Mucosa of stomach (tissue), 1 donor: Measurements from ENCODE around the gene MGAT5B.

Experiments used
- H3K27me3 ChIP-seq: one replicate; pipeline ENCODE4 v1.7.0; 2013; ENCODE audit warnings: mild to moderate bottlenecking, low read length; ENCODE audit not compliant: control insufficient read depth, insufficient read depth
- H3K36me3 ChIP-seq: one replicate; pipeline ENCODE4 v1.7.0; 2013; ENCODE audit warnings: low read length; ENCODE audit not compliant: control insufficient read depth, insufficient read depth
- H3K4me1 ChIP-seq: one replicate; pipeline ENCODE4 v1.7.0; 2013; ENCODE audit warnings: mild to moderate bottlenecking, low read length; ENCODE audit not compliant: control insufficient read depth, insufficient read depth
- H3K4me3 ChIP-seq: one replicate; pipeline ENCODE4 v1.7.0; 2013; ENCODE audit warnings: low read length
- H3K9ac ChIP-seq: one replicate; pipeline ENCODE4 v1.7.0; 2013; ENCODE audit warnings: mild to moderate bottlenecking, low read length, moderate library complexity
- H3K9me3 ChIP-seq: one replicate; pipeline ENCODE4 v1.7.0; 2013; ENCODE audit warnings: mild to moderate bottlenecking, low read length, moderate library complexity; ENCODE audit not compliant: control insufficient read depth
- donor health status: Pancreatic carcinoma.

MGAT5B gene

DNA sequence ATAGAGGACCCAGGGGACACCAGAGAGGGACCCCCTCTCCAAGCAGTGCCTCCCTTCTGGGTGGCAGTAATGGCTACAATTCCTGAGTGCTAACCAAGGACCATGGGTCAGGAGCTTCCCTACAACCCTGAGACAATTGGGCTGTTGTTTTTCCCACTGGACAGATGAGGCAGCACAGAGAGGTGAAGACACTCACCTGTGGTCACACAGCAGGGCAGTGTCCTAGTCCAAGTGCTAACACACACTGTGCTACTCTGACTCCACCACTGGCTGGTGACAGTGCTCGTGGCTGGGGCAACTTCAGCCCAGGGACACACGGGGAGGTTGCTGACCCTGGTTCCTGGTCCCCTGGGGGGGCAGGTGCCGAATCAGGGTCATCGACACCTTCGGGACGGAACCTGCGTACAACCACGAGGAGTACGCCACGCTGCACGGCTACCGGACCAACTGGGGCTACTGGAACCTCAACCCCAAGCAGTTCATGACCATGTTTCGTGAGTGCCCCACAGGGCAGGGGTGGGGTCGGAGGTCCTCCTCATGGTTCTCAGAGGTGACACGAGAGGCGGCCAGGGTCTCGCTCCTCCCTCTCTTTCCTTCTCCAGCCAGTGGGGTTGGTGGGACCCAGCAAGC lies 58.1 kb downstream of the MGAT5B start:
- Histone ChIP-seq H3K4me3 (no peak overlapping the region), H3K36me3 (no peaks in the 10 kb centered on the region), H3K9me3 (no peaks in the 10 kb centered on the region), H3K4me1 (no peaks in the 10 kb centered on the region), H3K9ac (no peak overlapping the region), H3K27me3 (no peaks in the 10 kb centered on the region)

DNA sequence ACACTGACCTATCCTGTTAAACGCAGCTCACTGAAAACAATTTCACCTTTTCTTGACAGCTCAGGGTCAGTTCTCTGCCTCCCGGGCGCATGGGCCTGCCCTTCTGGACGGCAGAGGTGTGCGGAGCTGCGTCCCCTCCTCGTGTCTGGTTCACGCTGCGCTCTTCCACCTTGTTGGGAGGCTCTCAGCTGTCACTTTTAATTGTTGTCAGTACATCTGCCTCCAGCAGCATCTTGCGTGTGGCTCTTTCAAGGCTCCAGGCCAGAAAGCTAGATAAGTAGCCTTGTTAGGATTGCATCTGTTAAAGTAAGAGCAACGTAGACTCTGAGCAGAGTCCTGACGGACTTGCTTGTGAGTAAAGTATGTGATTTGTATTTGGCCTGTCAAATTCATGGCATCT lies 59.4 kb downstream of the MGAT5B start:
- Histone ChIP-seq H3K9me3 (no peaks in the 10 kb centered on the region), H3K4me3 (no peak overlapping the region), H3K9ac (no peak overlapping the region), H3K27me3 (no peaks in the 10 kb centered on the region), H3K36me3 (no peaks in the 10 kb centered on the region), H3K4me1 (no peaks in the 10 kb centered on the region)

DNA sequence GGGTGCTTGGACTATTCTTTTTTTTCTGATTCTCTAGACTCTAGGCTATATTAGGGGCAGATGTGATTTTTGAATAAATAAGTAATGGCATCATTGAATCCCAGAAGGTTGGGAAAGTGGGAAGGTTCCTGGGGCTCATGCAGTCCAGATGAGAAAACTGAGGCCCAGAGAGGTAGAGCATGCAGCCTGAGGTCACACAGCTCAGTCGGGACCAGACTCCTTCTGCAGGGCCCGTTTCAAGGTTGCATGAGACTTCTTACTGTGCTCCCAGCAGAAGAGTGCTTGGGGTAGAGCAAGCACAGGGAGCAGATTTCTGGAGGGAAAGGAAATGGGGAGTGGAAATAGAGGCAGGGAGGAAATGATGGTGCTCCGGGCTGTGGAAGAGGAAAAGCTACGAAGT lies 59.8 kb downstream of the MGAT5B start:
- no peaks in the 10 kb centered on the region for H3K27me3 ChIP-seq
- H3K9me3 ChIP-seq = no peaks in the 10 kb centered on the region
- no peak overlapping the region for H3K4me3 ChIP-seq
- H3K4me1 ChIP-seq = no peaks in the 10 kb centered on the region
- no peak overlapping the region for H3K9ac ChIP-seq
- H3K36me3 ChIP-seq = no peaks in the 10 kb centered on the region

DNA sequence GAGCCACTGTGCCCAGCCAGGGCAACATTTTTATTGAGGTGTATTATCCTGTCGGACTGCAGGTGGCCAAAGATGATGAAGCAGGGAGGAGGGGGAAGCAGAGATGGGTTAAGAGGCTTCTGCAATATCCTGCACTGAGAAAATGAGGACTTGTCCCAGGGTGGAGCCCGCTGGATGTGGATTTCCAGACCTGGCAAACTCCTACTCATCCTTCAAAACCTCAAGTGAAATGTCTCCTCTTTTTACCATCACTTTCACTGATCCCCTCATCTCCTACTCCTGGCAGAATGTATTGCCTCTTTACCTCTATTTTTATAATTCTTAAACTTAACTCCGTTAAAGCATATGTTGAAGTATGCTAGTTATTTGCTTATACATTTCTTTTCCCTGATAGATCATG lies 60.9 kb downstream of the MGAT5B start:
- no peak overlapping the region for H3K9ac ChIP-seq
- no peaks in the 10 kb centered on the region for H3K9me3 ChIP-seq
- no peaks in the 10 kb centered on the region for H3K4me1 ChIP-seq
- peaks cover 2% of the 10 kb centered on the region for H3K27me3 ChIP-seq
- H3K4me3 ChIP-seq = no peak overlapping the region
- no peaks in the 10 kb centered on the region for H3K36me3 ChIP-seq

DNA sequence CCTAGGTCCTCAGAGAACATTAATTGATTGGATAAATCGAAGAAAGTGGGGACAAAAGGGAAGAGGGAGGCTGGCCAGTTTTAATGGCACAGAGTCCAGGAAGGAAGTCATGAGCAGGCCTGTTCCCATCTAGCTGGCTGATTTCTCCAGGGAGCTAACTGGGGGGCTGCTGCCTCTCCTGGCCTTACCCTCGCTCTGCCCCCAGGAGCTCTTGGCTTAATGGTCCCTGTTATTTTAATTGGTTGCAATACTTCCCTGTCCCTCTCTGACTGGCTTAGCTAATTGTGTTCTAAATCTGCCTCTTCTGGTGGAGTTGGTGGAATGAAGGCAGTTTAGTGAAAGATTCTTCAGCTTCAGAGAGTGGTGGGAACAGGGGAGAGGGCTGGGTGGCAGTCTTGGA lies 61.4 kb downstream of the MGAT5B start:
- Histone ChIP-seq H3K4me1 (no peaks in the 10 kb centered on the region), H3K9me3 (no peaks in the 10 kb centered on the region), H3K36me3 (no peaks in the 10 kb centered on the region), H3K27me3 (peaks cover 3% of the 10 kb centered on the region), H3K9ac (no peak overlapping the region), H3K4me3 (no peak overlapping the region)

DNA sequence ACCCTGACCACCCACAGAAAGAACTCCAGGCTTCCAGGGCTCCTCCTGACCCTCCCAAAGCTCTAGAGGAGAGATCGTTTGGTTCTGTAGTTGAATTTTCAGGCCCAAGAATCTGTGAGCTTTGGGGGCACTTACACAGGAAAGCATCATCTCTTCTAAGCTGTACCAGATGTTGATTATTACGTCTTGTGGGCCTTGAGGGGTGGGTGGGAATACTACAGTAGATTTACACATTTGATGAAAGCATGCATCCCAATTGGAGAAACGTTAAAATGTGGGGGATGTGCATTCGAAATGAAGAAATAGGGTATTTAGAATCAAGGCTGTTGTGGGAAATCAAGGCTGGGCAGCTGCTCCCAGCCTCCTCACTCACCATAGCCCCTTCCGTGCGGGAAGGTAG lies 61.9 kb downstream of the MGAT5B start:
- H3K4me3 ChIP-seq = no peak overlapping the region
- peaks cover 3% of the 10 kb centered on the region for H3K27me3 ChIP-seq
- H3K4me1 ChIP-seq = no peaks in the 10 kb centered on the region
- no peaks in the 10 kb centered on the region for H3K9me3 ChIP-seq
- H3K9ac ChIP-seq = no peak overlapping the region
- H3K36me3 ChIP-seq = no peaks in the 10 kb centered on the region

DNA sequence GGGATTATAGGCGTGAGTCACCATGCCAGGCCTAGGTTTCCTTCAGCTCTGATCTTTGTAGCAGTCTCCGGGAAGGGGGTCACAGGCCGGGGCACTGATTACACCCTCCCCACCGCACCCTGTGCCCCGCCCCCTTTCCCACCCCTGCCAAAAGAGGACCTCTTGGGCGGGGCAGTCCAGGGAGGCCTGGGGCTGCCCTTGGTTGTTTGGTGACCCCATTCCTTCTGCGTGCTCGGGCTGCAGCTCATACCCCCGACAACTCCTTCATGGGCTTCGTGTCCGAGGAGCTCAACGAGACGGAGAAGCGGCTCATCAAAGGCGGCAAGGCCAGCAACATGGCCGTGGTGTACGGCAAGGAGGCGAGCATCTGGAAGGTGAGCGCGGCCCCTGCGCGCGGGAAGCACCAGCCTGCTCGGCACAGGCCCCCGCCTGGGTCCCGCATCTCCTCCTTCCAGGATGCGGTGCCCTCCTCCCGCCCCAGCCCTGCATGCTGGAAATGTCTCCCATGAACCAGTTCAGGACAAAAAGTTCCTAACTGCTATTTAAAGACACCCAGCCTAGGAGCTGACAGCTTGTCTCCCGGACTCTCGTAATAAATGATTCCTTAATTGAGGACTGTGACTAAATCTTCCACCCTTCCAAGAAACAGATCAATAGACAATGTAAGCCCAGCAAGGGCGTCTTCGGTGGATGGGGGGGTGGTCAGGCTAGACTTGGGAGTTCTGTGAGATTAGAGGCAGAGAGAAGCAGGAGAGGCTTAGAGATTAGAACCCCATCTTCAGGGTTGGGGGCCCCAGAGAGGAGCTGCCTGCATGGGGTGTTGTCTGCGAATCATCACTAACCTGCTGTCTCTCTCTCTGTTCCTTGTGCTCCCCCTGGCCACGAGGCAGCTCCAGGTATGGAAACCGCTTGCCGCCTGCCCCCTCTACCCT lies 64.5 kb downstream of the MGAT5B start:
- no peaks in the 10 kb centered on the region for H3K36me3 ChIP-seq
- peaks cover 3% of the 10 kb centered on the region for H3K27me3 ChIP-seq
- no peaks in the 10 kb centered on the region for H3K4me1 ChIP-seq
- no peak overlapping the region for H3K4me3 ChIP-seq
- no peak overlapping the region for H3K9ac ChIP-seq
- no peaks in the 10 kb centered on the region for H3K9me3 ChIP-seq

DNA sequence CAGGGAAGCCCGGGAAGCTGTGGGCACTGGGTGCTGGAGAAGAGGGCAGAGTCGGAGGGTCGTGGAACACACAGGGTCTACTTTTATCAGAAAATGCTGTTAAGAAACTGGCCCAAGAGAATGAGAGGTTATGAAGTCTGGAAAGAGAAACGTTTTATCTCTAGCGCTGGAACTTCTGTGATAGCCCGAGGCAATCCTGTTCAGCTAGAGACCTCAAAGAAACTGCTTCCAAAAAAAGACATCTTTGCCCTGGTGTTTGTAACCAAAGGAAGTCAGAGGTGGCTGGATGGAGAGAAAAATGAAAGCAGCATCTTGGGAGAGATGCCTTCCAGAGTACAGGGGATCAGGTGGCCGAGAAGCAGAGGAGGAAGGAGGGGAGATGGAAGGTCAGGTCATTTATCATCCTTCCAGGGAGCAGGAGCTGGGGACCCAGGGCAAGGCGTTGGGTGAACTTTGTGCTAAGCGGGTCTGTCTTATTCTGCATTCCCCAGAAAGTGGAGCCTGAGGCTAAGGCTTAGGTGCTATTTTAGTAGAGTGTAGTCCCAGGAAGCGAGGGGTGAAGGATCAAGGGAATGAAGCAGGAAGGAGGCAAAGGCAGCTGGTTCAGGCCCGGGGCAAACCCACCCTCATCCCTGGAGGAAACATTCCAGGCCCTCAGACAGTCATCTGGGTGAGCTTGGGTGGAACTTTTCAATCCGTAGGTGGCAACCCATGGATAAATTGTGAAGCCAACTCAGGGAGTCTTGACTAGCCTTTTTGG lies 66.5 kb downstream of the MGAT5B start:
- Histone ChIP-seq H3K27me3 (peaks cover 3% of the 10 kb centered on the region), H3K4me3 (no peak overlapping the region)

DNA sequence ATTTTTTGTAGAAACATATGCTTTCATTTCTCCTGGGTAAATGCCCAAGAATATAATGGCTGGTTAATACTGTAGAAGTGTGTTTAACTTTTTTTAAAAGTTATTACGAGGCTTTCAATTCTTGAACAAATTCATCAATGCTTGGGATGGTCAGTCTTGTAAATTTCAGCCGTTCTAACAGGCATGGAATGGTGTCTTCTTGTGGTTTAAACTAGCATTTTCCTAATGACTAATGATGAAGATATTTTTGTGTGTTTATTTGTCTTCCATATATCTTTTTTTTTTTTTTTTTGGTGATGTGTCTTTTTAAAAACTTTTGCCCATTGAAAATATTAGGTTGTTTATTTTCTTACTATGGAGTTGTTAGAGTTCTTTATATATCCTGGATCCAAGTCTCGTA lies 67.1 kb downstream of the MGAT5B start:
- Histone ChIP-seq H3K9ac (no peak overlapping the region), H3K9me3 (no peaks in the 10 kb centered on the region), H3K36me3 (no peaks in the 10 kb centered on the region), H3K4me1 (no peaks in the 10 kb centered on the region), H3K4me3 (no peak overlapping the region), H3K27me3 (peaks cover 3% of the 10 kb centered on the region)

More for the DNA sequence above, 66.5 kb downstream of the MGAT5B start:
- Histone ChIP-seq H3K9me3 (no peaks in the 10 kb centered on the region), H3K9ac (no peak overlapping the region), H3K36me3 (no peaks in the 10 kb centered on the region), H3K4me1 (no peaks in the 10 kb centered on the region)

DNA sequence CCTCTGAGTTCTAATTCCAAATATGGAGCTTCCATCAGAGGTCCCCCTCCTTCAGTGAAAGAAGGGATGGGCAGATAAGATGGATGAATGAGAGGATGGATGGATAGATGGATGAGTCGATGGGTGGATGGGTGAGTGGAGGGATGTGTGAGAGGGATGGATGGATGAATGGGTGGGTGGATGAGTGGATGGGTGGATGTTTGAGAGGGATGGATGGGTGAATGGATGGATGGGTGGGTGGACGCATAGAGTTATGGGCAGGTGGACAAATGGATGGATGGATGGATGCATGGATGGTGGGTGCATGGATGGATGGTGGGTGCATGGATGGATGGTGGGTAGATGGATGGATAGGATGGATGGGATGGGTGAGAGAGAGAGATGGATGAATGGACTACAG lies 69.0 kb downstream of the MGAT5B start:
- Histone ChIP-seq H3K27me3 (peaks cover 3% of the 10 kb centered on the region), H3K36me3 (no peaks in the 10 kb centered on the region), H3K9me3 (no peaks in the 10 kb centered on the region), H3K9ac (no peak overlapping the region), H3K4me1 (no peaks in the 10 kb centered on the region), H3K4me3 (no peak overlapping the region)

DNA sequence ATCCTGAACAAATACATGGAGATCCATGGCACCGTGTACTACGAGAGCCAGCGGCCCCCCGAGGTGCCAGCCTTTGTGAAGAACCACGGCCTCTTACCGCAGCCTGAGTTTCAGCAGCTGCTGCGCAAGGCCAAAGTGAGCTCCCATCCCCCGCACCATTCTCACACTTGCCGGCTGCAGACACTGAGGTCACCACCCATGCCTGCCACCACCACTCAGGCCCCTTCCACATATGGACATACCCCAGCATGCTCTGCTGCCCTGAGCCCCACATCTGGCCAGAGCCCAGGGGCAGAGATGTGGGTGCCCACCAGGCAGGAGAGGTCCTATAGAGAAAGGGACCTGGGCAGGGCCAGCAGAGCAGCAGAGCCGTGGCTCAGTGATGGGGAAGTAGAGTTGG lies 69.8 kb downstream of the MGAT5B start:
- Histone ChIP-seq H3K27me3 (peaks cover 6% of the 10 kb centered on the region), H3K9me3 (no peaks in the 10 kb centered on the region), H3K4me1 (no peaks in the 10 kb centered on the region), H3K9ac (no peak overlapping the region), H3K36me3 (no peaks in the 10 kb centered on the region), H3K4me3 (no peak overlapping the region)

DNA sequence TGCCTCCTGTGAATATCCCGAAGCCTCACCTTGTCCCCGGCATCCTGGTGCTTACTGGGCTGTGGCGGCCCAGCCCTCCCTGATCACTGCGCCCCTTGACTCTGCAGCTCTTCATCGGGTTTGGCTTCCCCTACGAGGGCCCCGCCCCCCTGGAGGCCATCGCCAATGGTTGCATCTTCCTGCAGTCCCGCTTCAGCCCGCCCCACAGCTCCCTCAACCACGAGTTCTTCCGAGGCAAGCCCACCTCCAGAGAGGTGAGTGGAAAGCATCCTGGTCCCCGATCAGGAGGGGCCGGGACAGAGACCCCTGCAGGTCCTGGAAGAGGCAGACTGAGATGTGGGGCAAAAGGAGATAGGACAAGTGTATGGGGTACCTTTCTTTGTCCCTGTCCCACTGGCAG lies 72.1 kb downstream of the MGAT5B start:
- no peaks in the 10 kb centered on the region for H3K4me1 ChIP-seq
- H3K27me3 ChIP-seq = peaks cover 8% of the 10 kb centered on the region

More for the DNA sequence above, 72.1 kb downstream of the MGAT5B start:
- H3K9ac ChIP-seq = no peak overlapping the region
- H3K9me3 ChIP-seq = no peaks in the 10 kb centered on the region
- no peak overlapping the region for H3K4me3 ChIP-seq
- H3K36me3 ChIP-seq = no peaks in the 10 kb centered on the region
